Liver (tissue), 3 donors: Measurements from ENCODE around the gene NHERF2.

Experiments used
- RAD21 ChIP-seq, 2 donors: IDR thresholded peaks; 2 replicates each; pipeline ENCODE4 v1.6.1; 2016; ENCODE audit warnings: antibody characterized with exemption in 2 of 2, mild to moderate bottlenecking in 2 of 2
- SP1 ChIP-seq: IDR thresholded peaks from 2 replicates; pipeline ENCODE4 v1.6.1; 2018; ENCODE audit warnings: antibody characterized with exemption, mild to moderate bottlenecking
- YY1 ChIP-seq: IDR thresholded peaks from 2 replicates; pipeline ENCODE4 v1.6.1; 2016; ENCODE audit warnings: antibody characterized with exemption, mild to moderate bottlenecking
- TF ChIP-seq, protein P1 (sequence below): fragments of 150-350 bp; IDR thresholded peaks from 2 replicates; pipeline ENCODE4 v1.5.1; 2017; ENCODE audit warnings: improper control_type of control experiment, low read depth, low read length; ENCODE audit not compliant: missing input control
- donor health status: healthy.
- donor health status: healthy.

DNA sequence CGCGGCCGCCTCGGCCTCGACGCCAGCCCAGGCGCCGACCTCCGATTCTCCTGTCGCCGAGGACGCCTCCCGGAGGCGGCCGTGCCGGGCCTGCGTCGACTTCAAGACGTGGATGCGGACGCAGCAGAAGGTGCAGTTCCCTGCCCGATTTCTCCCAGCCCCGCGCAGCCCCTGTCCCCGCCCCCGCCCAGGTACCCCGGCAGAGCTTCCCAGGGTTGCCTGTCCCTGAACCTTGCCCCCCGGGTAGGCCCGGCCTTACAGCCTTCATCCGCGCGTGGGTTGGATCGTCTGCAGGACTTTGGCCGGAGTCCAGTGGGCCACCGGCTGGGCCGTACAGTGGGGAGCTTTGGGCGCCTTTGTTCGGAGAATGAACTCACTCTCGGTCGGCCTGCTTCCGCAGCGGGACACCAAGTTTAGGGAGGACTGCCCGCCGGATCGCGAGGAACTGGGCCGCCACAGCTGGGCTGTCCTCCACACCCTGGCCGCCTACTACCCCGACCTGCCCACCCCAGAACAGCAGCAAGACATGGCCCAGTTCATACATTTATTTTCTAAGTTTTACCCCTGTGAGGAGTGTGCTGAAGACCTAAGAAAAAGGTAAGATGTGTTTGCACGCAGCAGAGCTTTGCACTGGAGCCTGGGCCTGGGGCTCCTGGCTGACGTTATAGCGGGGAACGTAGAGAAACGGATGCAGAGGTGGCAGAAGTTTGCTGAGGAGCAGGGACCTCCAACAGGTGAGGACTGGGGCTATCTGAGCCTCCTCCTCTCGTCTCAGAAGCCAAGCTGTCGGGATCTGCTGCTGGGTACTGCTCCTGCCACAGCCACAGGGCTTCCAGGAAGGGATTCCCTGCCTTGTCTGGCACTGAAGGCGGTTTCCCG is 42.1 kb upstream of the NHERF2 start:
- no peak for TF ChIP-seq RAD21 (IDR thresholded peaks at IDR 0.05)
- TF ChIP-seq, protein P1, sequence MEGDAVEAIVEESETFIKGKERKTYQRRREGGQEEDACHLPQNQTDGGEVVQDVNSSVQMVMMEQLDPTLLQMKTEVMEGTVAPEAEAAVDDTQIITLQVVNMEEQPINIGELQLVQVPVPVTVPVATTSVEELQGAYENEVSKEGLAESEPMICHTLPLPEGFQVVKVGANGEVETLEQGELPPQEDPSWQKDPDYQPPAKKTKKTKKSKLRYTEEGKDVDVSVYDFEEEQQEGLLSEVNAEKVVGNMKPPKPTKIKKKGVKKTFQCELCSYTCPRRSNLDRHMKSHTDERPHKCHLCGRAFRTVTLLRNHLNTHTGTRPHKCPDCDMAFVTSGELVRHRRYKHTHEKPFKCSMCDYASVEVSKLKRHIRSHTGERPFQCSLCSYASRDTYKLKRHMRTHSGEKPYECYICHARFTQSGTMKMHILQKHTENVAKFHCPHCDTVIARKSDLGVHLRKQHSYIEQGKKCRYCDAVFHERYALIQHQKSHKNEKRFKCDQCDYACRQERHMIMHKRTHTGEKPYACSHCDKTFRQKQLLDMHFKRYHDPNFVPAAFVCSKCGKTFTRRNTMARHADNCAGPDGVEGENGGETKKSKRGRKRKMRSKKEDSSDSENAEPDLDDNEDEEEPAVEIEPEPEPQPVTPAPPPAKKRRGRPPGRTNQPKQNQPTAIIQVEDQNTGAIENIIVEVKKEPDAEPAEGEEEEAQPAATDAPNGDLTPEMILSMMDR = no peak
- TF ChIP-seq YY1 = no peak
- peak; percentile 27 for TF ChIP-seq SP1
